Hematopoietic multipotent progenitor cell treated with erythropoietin and hydrocortisone succinate and interleukin-3 and kit ligand, for 15 days (in vitro differentiated cells): ENCODE measurements around the gene DNAJC17.

ENCODE experiments used
- DNase-seq: peaks from one replicate; pipeline ENCODE4 v3.0.0-alpha.2; 2015; ENCODE audit warnings: low spot score

DNAJC17 gene

GRCh38 chr15:40790718-40791117, 16.6 kb downstream of the DNAJC17 start:
- no peak for DNase-seq

- DNase-seq: no peak
Observed at GRCh38 chr15:40789999-40790398, 17.3 kb downstream of the DNAJC17 start.

GRCh38 chr15:40789119-40789518, 18.2 kb downstream of the DNAJC17 start:
- DNase-seq: no peak

- DNase-seq: no peak
Observed at GRCh38 chr15:40787991-40788390, 19.3 kb downstream of the DNAJC17 start.

- no peak for DNase-seq
Observed at GRCh38 chr15:40787344-40787841, 19.9 kb downstream of the DNAJC17 start.

GRCh38 chr15:40785814-40786213, 21.5 kb downstream of the DNAJC17 start:
- DNase-seq: no peak

GRCh38 chr15:40785164-40785563, 22.1 kb downstream of the DNAJC17 start:
- no peak for DNase-seq

- DNase-seq: peak; percentile 87
Observed at GRCh38 chr15:40782609-40783227, 24.6 kb downstream of the DNAJC17 start.

- DNase-seq: peak; percentile 51
Observed at GRCh38 chr15:40776537-40777141, 30.6 kb downstream of the DNAJC17 start.

GRCh38 chr15:40775740-40776536, 31.3 kb downstream of the DNAJC17 start:
- DNase-seq: no peak

- DNase-seq: no peak
Observed at GRCh38 chr15:40775007-40775406, 32.3 kb downstream of the DNAJC17 start.

GRCh38 chr15:40773902-40774301, 33.4 kb downstream of the DNAJC17 start:
- no peak for DNase-seq

GRCh38 chr15:40773496-40773895, 33.8 kb downstream of the DNAJC17 start:
- DNase-seq: no peak

GRCh38 chr15:40772014-40772413, 35.3 kb downstream of the DNAJC17 start:
- DNase-seq: no peak

- DNase-seq: no peak
Observed at GRCh38 chr15:40771242-40771641, 36.0 kb downstream of the DNAJC17 start.

- DNase-seq: no peak
Observed at GRCh38 chr15:40770147-40770721, 37.0 kb downstream of the DNAJC17 start.

GRCh38 chr15:40769274-40770146, 37.8 kb downstream of the DNAJC17 start, which contains the start of gene C15orf62:
C15orf62 (plus strand) TSS chr15:40769980; CDS start chr15:40770496, 516 bp downstream.
- peak; percentile 57 for DNase-seq

- peak; percentile 48 for DNase-seq
Observed at GRCh38 chr15:40768521-40769273, 38.6 kb downstream of the DNAJC17 start.

- DNase-seq: no peak
Observed at GRCh38 chr15:40767838-40768500, 39.3 kb downstream of the DNAJC17 start.
